Transverse colon (tissue), 4 donors: Measurements from ENCODE around the gene SLC25A10.

Source experiments
- EP300 ChIP-seq: sonication (generic); formaldehyde crosslinking; IDR thresholded peaks from one replicate; pipeline ENCODE4 v1.6.1; 2017; ENCODE audit warnings: antibody characterized with exemption, low read depth
- POLR2A ChIP-seq: fragments of 450-650 bp; IDR thresholded peaks from one replicate; pipeline ENCODE4 v1.6.1; 2016; ENCODE audit warnings: antibody characterized with exemption, mild to moderate bottlenecking, moderate library complexity
- POLR2AphosphoS5 ChIP-seq, 3 donors: sonication (generic); formaldehyde crosslinking; IDR thresholded peaks; one replicate each; pipeline ENCODE4 v1.6.1; 2016; ENCODE audit warnings: antibody characterized with exemption in 3 of 3
- TF ChIP-seq, protein P1 (sequence below), 5 experiments: fragments of 200-600 bp in 3 of 5; fragments of 450-650 bp in 2 of 5; sonication (generic) in 3 of 5; IDR thresholded peaks; 1 replicate in 2 of 5; 2 replicates in 3 of 5; pipeline ENCODE4 v1.5.1; 2016 to 2017; ENCODE audit warnings: antibody characterized with exemption in 5 of 5, inconsistent platforms in 3 of 5, mild to moderate bottlenecking in 2 of 5, moderate library complexity in 1 of 5

DNA sequence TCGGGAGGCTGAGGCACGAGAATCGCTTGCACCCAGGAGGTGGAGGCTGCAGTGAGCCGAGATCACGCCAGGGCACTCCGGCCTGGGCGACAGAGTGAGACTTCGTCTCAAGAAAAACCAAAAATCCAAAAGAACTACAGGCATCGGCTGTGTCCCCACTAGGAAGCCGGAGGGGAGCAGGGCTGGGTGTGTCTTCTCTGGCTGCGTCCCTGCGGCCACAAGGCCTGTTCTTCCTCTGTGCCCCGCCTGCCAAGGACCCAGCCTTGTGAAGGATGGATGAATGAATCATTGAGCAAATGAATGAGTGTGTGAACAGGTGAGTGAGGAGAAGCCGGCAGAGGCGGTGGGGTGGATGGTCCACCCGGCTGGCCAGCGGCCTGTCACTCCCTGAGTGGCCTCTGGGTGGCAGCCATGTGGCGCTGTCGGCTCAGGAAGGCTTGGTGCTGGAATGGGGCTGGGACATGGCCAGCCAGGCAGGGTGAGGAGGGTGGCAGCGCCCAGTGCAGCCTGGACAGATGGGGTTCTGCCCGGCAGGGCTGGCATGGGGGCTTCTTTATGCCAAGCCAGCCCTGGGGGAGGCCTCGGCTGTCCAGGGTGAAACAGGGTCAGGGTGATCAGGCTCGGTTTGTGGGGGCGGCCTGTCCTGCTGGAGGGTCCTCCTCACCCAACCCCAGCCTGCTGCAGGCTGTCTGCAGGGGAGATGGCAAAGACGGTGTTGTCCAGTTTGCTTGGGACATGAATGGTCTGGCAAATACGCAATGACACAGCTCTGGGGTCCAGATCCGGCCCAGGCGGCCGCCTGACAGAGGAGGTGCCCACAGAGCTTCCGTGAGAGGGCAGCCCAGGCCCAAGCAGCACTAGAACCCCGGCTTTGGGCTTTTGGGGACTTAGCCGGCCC lies 21.7 kb downstream of the SLC25A10 start:
- TF ChIP-seq, protein P1, sequence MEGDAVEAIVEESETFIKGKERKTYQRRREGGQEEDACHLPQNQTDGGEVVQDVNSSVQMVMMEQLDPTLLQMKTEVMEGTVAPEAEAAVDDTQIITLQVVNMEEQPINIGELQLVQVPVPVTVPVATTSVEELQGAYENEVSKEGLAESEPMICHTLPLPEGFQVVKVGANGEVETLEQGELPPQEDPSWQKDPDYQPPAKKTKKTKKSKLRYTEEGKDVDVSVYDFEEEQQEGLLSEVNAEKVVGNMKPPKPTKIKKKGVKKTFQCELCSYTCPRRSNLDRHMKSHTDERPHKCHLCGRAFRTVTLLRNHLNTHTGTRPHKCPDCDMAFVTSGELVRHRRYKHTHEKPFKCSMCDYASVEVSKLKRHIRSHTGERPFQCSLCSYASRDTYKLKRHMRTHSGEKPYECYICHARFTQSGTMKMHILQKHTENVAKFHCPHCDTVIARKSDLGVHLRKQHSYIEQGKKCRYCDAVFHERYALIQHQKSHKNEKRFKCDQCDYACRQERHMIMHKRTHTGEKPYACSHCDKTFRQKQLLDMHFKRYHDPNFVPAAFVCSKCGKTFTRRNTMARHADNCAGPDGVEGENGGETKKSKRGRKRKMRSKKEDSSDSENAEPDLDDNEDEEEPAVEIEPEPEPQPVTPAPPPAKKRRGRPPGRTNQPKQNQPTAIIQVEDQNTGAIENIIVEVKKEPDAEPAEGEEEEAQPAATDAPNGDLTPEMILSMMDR (IDR thresholded peaks at IDR 0.05) = peak; percentile 88 to 97 (median 92)
- no peak for TF ChIP-seq POLR2A
- no peak for TF ChIP-seq EP300
- TF ChIP-seq POLR2AphosphoS5 (IDR thresholded peaks at IDR 0.05) = peak in 1 of 3 donors; percentile 58
